G401.6 (cell line): ENCODE measurements around the gene CELSR2.
"Not testable (repeated sequence)": the region's sequence is repeated elsewhere in the genome, so short reads cannot be mapped to it uniquely, and the experiment has no call there.

Experiments used
- FAIRE-seq: peaks from 2 replicates; lab custom pipeline; 2012; peaks lifted over from hg19 to GRCh38; lab: Jason Lieb, UNC

Gene CELSR2

DNA sequence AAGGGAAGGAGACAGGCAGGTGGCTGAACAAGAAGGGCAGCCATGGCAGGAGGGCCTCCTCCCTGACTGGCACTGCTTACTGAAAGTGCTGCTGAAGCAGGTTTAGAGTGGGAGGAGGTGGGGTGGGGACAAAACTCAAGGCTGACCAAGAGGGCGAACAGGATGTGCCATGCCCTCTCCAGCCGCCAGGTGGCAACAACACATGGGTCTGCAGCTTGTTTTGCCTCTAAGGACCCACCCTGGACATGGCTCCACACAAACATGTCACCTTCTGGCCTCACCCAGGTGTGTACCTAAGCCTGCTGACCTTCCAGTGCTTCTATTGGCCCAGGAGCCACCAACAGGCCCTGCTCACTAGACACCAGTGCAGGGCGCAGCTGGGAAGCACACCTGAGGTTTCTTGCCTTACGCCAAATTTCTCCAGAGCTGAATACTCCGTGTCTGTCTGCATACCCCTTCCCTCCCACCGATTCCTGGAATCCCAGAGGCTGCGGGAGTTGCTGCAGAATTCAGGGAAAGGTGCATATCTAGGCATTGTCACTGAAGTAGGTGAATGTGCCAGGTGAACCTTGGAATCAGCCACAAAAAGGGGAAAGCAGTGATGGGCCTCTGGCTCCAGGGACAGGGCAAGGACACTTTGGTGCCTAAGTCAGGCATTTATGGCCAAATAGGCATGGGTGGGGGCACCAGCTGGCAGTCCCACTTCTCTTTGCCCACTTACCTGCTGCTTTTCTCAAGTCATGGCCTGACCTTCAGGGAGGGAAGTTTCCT, 28.3 kb downstream of the CELSR2 start:
- FAIRE-seq: no peak

DNA sequence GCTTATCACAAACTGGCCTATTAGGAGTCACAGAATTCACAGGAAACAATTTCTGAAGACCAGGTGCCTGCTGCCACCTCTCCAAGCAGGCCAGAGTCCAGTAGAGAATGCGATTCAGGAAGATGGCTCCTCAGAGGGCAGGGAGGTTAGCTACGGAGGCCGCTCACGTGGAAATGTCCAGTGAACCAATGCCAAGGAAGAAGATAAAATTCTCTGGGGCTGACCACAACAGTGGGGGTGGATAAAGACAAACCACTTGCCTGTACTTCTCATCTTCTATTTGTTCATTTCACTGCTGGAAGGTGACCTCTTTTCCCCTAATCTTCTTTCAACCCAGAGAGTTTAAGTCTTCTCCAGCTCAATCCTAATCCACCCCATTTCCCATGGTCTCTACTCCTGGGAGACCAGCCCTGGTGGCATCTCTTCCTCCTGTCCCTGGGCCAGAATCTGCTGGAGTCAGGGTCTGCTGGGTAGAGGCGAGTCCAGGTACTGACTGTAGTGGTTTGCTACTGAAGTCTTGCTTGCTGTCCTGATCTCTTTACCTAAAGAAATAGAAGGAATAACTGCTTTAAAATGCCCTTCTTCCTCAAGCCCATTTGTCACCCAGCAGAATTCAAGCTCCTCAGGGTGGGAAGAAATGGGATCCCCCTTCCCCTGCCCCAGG, 30.4 kb downstream of the CELSR2 start:
- FAIRE-seq: no peak

DNA sequence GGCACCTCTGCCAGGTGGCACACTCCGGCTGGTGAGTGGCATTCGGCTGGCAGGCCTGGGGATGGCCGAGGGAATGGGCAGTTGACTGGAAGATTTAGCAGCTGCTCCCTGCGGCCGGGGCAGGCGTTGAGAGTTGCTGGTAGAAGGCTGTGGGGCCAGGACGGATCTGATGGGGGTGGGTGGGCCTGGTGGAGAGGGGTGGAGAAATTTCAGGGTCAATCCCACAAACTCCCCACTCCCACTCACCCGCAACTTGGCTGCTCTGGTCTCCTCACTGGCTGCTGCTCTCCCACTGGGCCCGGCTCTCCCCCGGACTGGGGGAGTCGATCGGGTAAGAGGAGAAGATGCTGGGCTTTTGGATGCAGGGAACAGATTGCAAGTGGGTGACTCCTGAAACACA, 31.5 kb downstream of the CELSR2 start:
- FAIRE-seq: no peak

DNA sequence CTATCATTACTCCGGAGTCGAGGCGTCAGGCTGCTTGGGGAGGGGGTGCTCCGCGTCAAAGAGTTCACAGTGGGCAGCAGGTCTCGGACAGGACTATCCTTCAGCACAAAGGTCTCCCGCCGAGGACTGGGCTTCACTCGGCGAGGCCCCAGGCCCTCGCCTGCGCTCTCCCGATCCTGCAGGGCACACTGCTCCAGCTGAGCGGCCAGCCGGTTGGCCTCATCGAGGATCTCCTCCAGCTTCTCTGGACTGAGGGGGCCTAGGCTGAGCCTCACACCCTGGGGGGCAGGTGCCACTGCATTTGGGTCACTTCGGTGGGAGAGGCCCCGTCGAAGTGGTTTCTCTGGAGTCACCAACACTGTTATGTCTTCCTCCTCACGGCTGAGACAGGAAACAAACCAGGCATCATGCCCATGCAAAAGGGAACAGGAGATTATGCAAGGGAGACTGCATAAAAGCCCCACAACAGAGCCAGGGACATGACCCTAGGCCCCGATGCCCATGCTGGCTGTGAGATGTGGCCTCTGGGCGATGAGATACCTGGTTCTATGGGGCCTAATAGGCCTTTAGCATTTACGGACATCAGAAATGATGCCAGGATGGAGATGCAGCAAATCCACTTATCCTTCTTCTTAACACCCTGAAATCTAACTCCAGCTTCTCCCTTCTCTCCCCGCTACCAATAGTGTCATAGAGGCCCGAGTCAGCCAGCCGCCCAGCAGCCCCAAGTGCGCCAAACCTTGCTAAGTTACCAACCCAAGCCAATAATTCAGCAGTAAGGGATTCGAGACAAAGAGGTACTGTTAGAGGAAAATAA, 32.5 kb downstream of the CELSR2 start:
- no peak for FAIRE-seq

DNA sequence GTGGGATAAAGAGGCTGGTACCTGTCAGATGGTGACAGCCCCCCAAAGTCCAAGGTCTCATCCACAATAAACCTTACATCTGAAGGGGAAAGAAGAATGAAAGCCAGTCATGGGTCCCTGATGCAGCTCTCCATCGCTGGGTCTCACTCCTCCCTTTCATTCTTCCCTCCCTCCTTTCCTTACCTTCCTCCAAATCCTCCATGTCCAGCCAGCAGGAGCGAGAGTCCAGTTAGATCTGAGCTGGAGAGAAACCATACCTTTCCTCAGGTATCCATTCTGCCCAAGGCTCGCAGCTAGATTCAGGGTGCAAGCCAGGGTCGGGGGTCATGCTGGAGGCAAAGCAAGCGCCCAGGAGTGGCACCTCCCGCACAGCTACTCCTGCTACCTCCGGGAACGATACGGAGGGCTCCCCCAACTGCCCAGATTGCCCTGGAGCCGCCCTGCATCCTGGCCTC, 33.2 kb downstream of the CELSR2 start:
- FAIRE-seq: no peak

DNA sequence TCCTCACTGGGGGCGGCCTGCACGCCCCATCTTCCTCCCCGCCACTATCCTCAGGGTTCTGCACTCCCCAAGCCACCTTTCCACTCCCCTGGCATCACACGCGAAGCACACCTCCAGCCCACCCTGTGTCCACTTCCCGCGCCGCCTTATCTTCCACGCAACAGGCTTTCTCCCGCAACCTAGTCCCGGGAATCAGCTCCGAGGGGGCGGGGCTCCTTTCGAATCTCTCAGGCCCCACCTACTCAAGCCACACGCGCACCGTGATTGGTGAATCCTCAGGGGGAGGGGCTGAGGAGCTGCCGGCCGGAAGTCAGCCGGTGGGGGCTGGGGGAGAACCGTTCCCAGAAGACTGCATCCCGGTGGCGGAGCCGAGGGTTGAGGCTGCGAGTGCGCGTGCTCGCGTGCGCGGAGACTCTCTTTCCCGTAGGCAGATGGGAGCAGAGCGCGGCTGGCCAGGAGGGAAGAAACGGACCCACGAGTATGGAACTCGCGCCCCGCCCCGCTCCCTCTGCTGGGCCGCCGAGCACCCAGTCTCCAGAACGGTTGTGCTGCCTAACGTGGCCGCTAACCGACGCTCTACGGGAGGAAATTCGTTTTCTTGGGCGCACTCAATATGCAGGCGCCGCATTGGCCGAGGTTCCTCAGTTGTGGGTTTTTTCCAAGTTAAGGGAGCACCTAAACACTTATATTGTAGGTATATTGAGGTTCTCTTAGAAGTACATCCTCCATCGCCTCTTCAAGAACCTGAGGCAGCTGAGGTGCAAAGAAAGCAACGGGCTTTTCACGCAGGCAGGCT, 33.8 kb downstream of the CELSR2 start, which contains the start of gene PSRC1:
TSS of gene PSRC1 (minus strand) at position 194 of the 796 bp plus-strand sequence.
- peak; percentile 93 for FAIRE-seq

DNA sequence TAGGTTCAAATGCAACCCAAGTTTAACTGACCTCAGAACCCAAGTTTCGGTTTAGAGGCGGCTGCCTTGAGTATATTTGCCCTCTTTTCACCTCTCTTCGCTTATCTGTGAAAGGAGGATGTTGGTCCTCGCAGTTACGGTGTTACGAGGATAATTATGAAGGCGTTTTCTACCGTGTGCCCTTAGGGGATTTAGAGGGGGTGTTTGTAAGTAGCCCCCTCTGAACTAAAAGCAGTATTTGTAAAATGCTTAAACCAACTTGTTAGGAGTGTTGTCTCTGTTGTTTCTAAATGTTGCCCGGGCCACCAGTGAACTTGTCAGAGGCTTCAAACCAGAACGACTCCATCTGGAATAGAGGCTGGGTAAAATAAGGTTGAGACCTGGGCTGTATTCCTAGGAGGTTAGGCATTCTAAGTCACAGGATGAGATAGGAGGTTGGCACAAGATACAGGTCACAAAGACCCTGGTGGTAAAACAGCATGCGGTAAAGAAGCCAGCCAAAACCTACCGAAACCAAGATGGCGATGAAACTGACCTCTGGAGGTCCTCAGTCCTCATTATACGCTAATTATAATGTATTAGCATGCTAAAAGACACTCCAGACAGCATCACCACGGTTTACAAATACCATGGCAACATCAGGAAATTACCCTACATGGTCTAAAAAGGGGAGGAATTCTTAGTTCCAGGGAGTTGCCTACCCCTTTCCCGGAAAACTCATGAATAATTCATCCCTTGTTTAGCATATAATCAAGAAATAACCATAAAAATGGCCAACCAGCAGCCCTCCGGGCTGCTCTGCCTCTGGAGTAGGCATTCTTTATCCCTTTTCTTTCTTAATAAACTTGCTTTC, 34.6 kb downstream of the CELSR2 start:
- FAIRE-seq: no peak

DNA sequence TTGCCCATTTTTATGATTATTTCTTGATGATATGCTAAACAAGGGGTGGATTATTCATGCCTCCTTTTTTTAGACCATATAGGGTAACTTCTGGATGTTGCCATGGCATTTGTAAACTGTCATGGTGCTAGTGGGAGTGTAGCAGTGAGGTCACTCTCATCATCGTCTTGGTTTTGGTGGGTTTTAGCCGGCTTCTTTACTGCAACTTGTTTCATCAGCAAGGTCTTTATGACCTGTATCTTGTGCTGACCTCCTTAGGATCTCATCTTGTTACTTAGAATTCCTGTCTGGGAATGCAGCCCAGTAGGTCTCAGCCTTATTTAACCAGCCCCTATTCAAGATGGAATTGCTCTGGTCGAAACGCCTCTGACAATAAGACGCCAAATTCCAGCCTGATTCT, 37.4 kb downstream of the CELSR2 start:
- FAIRE-seq: not testable (repeated sequence)

DNA sequence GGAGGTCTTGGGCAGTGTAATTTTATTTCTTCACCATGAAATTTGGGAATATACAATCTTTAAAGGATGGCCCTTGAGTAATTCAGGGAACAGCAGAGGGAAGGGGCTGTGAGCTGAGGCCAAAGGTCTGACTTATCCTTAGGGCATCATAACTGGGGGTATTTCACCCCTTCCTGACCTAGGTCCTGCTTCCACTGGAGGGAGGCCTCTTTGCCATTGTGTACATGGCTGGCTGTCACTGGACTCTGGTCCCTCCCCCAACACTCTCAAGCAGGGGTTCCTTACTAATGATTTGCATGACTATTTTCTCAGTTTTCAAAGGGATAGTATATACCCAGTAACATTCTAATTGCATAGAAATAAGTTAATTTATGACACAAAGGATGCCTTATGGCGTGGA, 40.8 kb downstream of the CELSR2 start:
- FAIRE-seq: no peak

DNA sequence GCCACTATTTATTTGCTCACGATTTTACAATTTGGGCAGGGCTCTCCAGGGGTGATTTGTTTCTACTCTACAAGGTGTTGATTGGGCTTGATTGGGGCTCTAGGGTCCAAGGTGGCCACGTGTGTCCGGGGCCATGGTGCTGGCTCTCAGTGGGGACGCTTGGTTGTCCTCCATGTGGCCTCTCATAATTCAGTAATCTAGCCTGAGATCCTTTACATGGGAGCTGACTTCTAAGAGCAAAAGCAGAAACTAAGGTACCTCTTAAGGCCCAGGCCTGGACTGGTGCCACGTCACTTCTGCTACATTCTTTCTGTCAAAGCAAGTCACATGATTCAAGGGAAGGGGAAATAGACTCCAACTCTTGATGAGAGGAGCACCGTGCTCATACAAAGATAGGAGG, 41.7 kb downstream of the CELSR2 start:
- no peak for FAIRE-seq

DNA sequence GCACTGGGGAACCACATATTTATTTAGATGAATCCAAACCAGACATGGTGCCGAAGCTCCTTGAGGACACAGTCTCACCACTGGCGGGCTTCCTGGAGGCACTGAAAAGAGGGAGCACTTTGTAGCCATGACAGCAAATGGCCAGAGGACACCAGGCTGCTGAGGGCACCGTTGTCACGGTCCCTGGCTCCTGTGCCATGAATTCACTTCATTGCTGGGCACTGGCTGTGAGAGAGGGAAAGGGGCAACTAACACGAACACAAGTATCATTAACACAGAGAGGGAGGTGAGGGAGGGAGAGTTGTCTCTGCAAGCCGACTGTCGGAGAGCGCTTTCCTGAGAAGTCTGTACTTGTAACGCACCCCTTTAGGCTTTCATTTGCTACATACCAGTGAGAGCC, 43.0 kb downstream of the CELSR2 start:
- FAIRE-seq: no peak

DNA sequence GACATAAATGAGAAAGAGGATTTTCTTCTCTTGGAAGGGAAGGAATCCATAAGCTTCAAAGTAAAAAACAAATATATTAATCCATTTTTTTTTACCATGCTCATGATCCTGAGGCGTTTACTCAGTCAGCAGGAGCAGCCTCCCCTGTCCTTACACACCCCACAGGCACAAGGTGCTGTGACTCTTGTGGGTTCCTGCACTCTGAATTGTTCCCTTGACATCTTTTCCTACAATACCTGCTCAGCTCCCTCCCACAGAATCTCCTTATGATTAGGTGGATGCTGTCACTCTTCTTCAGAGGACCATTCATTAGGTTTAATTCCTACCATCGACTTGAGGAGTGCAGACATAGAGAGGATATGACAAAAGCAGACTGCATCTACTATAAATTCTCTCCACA, 43.7 kb downstream of the CELSR2 start:
- FAIRE-seq: no peak

DNA sequence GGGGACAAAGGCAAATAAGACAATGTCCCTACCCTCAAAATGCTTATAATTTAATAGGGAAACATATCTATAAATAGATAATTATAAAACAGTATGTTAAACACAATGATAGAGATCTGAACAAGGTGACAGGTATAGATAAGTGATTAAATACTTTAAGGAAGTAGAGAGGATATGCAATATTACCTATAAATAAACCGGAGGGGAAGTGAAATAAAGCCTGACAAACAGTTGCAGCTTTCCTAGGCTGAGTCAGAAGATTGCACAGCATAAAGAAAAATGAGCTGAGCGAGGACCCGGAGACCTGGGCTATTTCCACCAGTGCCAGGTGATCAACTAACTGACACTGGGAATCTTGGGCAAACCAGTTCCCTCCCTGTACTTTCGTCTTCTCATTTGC, 45.1 kb downstream of the CELSR2 start:
- no peak for FAIRE-seq

DNA sequence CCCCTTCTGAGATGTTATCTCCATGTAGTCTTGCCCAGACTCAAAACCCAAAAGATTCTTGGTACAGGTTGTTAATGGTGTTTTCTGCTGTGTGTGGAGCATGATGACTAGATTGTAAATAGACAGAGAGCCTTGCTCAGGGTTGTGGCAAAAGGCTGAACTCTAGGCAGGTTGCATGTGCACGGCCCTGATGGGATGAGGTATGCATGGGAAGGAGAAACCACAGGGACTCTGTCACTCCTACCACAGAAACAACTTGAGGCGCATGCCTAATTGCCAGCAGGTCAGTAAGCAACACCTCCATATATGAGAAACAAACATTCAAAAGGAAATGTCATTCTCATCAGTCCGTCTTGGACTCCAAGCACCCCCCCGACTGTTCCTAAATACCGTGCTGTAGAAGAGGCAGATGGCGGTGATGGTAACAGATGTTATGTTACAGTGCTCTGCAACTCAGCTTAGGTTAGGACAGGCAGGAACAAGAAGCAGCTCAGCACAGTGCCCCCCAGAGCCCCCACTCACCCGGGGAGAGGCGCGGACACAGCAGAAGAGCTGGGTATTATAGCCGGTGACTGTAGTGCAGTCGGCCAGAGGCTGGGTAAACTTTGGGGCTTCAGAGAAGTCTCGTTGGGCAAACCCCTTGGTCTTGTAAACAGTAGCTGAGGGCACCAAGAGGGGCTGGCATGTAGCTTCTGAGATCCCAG, 46.5 kb downstream of the CELSR2 start:
- no peak for FAIRE-seq

DNA sequence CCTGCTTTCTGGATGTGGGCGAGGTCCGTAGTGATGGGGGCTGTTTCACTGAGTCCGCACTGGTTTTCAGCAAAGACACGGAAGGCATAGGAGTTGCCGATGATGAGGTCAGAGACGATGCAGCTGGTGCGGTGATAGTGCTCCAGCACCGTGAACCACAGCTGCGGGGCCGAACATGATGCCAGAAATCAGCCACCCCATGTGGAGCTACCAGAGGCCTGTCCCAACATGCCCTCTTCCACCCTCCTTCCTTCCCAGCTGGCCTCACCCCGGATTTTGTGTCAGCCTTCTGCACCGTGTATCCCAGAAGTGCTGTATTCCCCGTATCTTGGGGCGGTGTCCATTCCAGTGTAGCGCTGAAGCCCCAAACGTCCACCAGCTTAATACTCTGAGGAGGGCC, 47.4 kb downstream of the CELSR2 start:
- no peak for FAIRE-seq

DNA sequence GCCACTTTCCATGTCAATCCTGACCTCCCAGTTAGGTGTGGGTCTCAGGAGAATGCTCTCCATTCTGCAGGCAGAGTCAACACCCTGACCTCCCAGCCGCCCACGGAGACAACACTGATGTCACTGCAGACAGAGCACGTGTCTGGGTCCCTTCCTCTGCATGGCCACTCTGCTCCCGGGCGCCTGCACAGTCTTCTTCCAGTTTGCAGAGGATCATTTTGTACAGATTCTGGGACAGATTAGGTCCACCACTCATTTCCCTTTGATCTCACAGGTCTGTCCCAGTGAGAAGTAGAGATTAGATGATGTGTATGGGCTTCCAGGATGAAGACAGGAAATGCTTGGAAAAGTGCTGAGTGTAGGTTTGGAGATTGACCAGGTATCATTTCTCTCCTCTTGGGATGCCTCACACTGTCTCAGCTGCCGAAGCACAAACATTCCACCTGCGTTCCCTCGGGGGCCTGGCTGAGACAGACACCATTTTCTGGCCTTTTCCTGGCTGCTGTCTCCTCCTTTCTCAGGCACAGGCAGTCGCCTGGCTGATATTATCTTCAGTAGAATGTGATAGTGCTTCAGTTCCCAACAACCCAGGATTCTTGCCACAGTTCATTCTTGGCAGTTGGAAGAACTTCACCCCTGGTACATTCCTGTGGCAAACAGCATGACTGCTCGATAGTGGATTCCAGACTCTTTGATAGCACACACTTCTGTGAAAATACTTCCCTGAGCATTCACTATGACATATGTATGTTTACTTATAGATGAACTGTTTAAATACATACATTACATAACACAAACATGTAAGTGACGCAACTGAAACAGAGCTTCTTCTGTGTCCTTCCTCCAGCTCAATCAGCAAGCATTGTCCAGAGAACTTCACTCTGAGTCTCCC, 49.6 kb downstream of the CELSR2 start:
- no peak for FAIRE-seq

DNA sequence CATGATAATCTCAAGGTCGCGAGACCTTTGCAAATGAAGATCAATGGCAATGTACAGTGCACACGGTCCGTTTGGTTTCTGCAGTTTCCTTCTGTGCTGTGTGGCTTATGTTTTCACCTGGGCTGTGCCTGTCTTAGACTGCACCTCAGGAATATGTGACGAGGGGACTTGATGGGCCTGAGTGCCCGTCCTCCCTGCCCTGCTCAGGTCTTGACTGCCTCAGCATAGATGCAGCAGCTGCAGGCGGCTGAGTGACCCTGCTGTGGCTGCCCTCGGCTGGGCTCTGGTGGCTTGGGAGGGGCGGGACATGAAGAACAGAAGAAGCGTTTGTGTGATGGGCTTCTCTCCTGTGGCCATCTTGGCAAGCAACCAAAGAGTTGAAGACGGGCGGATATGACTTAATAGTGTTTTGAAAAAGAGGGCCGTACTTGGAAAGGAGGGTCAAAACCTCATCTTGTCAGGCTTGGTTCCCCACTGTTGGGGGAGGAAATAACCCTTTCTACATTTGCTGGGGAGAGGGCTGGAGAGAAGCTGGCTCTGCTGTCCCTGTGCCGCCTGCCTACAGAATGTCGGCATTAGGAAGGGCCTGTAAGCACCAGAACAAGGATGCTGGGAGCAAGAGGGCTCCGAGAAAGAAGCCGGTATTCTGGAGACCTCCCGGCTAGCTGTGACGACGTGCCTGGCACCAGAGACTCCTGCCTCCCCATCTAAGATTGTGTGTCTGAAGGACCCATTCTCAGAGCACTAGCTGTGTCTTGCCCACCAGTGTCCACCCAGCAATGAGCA, 50.4 kb downstream of the CELSR2 start:
- FAIRE-seq: no peak

DNA sequence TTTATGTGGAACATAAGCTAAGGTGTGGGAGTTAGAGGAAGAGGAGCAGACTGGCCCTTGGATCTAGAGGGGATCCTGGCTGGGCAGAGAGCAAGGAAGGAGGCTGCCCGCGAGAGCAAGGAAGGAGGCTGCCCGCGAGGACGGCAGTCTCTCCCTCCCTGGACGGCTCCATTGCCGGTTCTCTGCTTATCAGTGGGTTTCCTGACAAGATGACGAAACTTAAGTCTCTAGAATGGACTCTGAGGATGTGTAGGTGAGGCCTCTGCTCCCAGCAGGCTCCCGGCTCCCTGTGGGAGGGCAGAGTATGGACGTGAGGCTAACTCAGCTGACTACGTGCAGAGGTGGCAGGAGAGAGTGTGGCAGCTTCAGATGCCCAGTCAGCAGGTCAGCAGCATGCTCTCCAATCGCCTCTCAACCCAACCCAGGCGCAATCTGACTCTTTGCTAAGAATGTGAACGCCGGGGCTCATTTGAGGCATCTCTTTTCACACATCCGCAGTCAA, 51.4 kb downstream of the CELSR2 start:
- FAIRE-seq: no peak
